KMS-11 (cell line): ENCODE measurements around the gene LINC01488.

Source experiments
- H2AFZ ChIP-seq: fragments of 200-600 bp; sonication (generic); 2 replicates; pipeline ENCODE4 v1.6.1; 2016; ENCODE audit warnings: antibody characterized with exemption, mixed run types, low read depth
- H3K27ac ChIP-seq: fragments of 200-600 bp; sonication (generic); 2 replicates; pipeline ENCODE4 v1.6.1; 2016; ENCODE audit warnings: mild to moderate bottlenecking, mixed run types
- H3K27me3 ChIP-seq: fragments of 200-600 bp; sonication (generic); 2 replicates; pipeline ENCODE4 v1.6.1; 2017; ENCODE audit warnings: mild to moderate bottlenecking, low read depth, mixed run types, moderate library complexity; ENCODE audit not compliant: insufficient read depth
- H3K36me3 ChIP-seq: fragments of 200-600 bp; sonication (generic); 2 replicates; pipeline ENCODE4 v1.6.1; 2017; ENCODE audit warnings: mild to moderate bottlenecking, mixed run types; ENCODE audit not compliant: insufficient read depth
- H3K4me1 ChIP-seq: fragments of 200-600 bp; sonication (generic); 2 replicates; pipeline ENCODE4 v1.6.1; 2016; ENCODE audit warnings: mild to moderate bottlenecking, low read depth, mixed run types; ENCODE audit not compliant: poor library complexity, severe bottlenecking
- H3K4me2 ChIP-seq: fragments of 200-600 bp; sonication (generic); 2 replicates; pipeline ENCODE4 v1.7.0; 2016; ENCODE audit warnings: mild to moderate bottlenecking, mixed run types
- H3K4me3 ChIP-seq: fragments of 200-600 bp; sonication (generic); IDR thresholded peaks from 2 replicates; pipeline ENCODE4 v1.6.1; 2017; ENCODE audit warnings: low read depth, low read length, mixed read lengths; ENCODE audit not compliant: insufficient read depth
- H3K79me2 ChIP-seq: fragments of 200-600 bp; sonication (generic); 2 replicates; pipeline ENCODE4 v1.6.1; 2016; ENCODE audit warnings: low read depth, mixed run types; ENCODE audit not compliant: insufficient read depth
- H3K9ac ChIP-seq: fragments of 200-600 bp; sonication (generic); 2 replicates; pipeline ENCODE4 v1.6.1; 2016; ENCODE audit warnings: mild to moderate bottlenecking, mixed run types
- H4K20me1 ChIP-seq: fragments of 200-600 bp; sonication (generic); 2 replicates; pipeline ENCODE4 v1.6.1; 2016; ENCODE audit warnings: mild to moderate bottlenecking, mixed run types; ENCODE audit not compliant: insufficient read depth
- CTCF ChIP-seq: fragments of 200-600 bp; sonication (generic); conservative IDR thresholded peaks from 2 replicates; pipeline ENCODE4 v1.6.1; 2017; ENCODE audit warnings: low read depth, mild to moderate bottlenecking, antibody characterized with exemption, low read length, moderate library complexity, mixed read lengths

LINC01488 gene

GRCh38 chr11:69435161-69435986 is 46.1 kb upstream of the LINC01488 start:
- Histone ChIP-seq H3K4me2 (no peak overlapping the region), H3K27ac (no peak overlapping the region), H3K27me3 (peaks cover 10% of the 10 kb centered on the region; the same call in 1 of the 2 replicates), H3K4me3 (no peak overlapping the region), H4K20me1 (no peaks in the 10 kb centered on the region), H3K36me3 (no peaks in the 10 kb centered on the region), H3K79me2 (no peaks in the 10 kb centered on the region), H3K4me1 (no peaks in the 10 kb centered on the region), H3K9ac (no peak overlapping the region), H2AFZ (no peak overlapping the region)
- no peak for TF ChIP-seq CTCF

GRCh38 chr11:69436041-69436982 is 45.2 kb upstream of the LINC01488 start:
- H3K79me2 ChIP-seq, result no peaks in the 10 kb centered on the region
- no peaks in the 10 kb centered on the region for H3K36me3 ChIP-seq
- H3K4me1 ChIP-seq, result no peaks in the 10 kb centered on the region
- no peak overlapping the region for H3K4me3 ChIP-seq
- no peaks in the 10 kb centered on the region for H4K20me1 ChIP-seq
- H2AFZ ChIP-seq, result no peak overlapping the region
- no peak overlapping the region for H3K27ac ChIP-seq
- no peak overlapping the region for H3K4me2 ChIP-seq
- TF ChIP-seq CTCF, result no peak
- H3K9ac ChIP-seq, result no peak overlapping the region
- H3K27me3 ChIP-seq, result peaks cover 10% of the 10 kb centered on the region; the same call in 1 of the 2 replicates

GRCh38 chr11:69437001-69437875 is 44.2 kb upstream of the LINC01488 start:
- no peak overlapping the region for H3K4me3 ChIP-seq
- no peak overlapping the region for H3K9ac ChIP-seq
- no peaks in the 10 kb centered on the region for H3K79me2 ChIP-seq
- no peak overlapping the region for H3K27ac ChIP-seq
- no peak overlapping the region for H3K4me2 ChIP-seq
- no peak overlapping the region for H2AFZ ChIP-seq
- no peaks in the 10 kb centered on the region for H3K36me3 ChIP-seq
- peaks cover 13% of the 10 kb centered on the region; the same call in 1 of the 2 replicates for H3K27me3 ChIP-seq
- no peak for TF ChIP-seq CTCF
- no peaks in the 10 kb centered on the region for H3K4me1 ChIP-seq
- H4K20me1 ChIP-seq, result no peaks in the 10 kb centered on the region

GRCh38 chr11:69437876-69438205 is 43.6 kb upstream of the LINC01488 start:
- Histone ChIP-seq H3K36me3 (no peaks in the 10 kb centered on the region), H3K4me2 (no peak overlapping the region), H3K4me1 (no peaks in the 10 kb centered on the region), H4K20me1 (no peaks in the 10 kb centered on the region), H3K27me3 (peaks cover 18% of the 10 kb centered on the region; the same call in 1 of the 2 replicates), H3K9ac (no peak overlapping the region), H2AFZ (no peak overlapping the region), H3K4me3 (no peak overlapping the region), H3K79me2 (no peaks in the 10 kb centered on the region), H3K27ac (no peak overlapping the region)
- no peak for TF ChIP-seq CTCF
